ENCODE measurements around the gene SIGLEC9.
A peak's percentile ranks its signal among the peaks of the same experiment; 100 is the strongest.

SIGLEC9 gene

DNA sequence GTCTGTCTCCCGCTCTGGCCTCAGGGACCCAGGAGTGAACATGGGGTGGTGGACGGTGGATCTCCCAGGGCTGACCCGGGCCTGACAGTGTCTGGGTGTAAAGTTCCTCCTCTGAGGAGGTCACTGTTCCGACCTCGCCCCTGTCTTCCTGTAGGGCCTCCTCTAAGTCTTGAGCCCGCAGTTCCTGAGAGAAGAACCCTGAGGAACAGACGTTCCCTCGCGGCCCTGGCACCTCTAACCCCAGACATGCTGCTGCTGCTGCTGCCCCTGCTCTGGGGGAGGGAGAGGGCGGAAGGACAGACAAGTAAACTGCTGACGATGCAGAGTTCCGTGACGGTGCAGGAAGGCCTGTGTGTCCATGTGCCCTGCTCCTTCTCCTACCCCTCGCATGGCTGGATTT, at the start of gene SIGLEC9:
Gene SIGLEC9 (plus strand): TSS at position 178 of the 400 bp plus-strand sequence. CDS start 69 bp downstream, at position 247.
- DNase-seq = no peak

DNA sequence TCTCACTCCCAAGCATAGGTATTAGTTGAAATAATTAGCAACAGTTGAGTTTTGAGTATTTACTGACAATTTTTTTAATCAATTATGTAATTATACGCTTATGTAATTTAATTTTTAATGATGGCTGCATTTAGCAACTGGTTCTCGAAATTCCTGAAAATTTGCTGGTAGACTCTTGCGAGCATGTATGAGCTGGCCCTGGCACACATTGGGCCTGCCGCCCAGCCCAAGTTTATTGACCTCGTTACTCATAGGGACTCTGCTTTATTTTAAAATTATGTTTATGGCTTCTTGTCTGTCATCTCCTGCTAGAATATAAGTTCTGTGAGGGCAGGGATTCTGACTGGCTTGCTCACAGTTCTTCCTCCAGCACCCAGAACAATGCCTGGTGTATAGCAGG, 48.7 kb upstream of the SIGLEC9 start:
- no peak for DNase-seq

DNA sequence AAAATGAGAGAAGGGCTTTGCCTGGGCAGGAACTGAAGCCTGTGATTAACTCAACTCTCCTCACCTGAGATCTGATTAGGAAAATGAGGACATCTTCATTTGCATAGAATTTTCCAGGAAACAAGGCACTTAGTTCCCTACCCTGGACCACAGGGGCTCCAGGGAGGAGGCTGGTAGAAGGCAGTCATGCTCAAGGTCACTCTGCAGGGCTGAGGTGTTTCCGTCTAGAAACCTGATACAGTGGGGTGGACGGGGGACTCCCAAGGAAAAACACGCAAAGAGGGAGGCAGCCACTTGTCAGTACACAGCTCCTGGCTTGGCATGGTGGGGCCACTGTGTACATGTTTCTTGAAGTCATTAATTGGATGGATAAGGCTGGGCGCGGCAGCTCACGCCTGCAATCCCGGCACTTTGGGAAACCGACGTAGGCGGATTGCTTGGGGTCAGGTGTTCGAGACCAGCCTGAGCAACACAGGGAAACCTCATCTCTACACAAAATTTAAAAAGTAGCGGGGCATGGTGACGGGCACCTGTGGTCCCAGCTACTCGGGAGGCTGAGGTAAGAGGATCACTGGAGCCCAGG, 48.0 kb upstream of the SIGLEC9 start:
- DNase-seq = no peak

DNA sequence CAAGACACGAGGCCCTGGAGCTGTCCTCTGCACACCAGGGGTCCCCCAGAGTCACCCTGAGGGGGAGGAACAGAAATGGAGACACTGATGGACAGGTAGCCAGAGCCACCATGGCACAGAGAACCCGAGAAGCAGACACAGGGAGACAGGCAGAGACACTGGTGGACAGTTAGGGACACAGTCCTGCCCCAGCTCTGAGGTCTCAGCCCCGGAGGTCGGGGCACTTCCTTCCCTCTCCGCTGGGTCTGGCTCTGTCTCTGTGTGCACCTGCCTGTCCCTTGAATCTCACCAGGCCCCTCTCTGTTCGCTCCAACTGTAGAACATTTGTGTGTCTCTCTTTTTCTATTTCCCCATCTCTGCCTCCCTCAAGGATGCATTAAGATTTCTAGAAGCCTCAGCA, 46.6 kb upstream of the SIGLEC9 start:
- no peak for DNase-seq

DNA sequence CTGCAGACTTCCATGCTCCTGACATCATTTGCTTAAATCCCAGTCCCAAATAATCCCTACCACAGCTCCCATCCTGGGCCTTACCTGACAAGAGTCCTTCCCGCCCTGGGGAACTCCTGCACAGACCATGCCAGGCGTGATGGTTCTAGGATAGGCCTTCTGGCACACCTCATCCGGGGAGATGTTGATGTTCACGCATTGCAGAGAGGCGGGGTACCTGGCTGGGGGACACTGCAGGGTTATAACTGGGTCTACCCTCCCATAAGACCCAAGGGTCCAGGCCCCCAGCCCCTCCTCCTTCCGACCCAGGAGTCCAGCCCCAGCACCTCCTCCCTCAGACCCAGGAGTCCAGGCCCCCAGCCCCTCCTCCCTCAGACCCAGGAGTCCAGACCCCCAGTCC, 46.0 kb upstream of the SIGLEC9 start:
- DNase-seq = no peak

DNA sequence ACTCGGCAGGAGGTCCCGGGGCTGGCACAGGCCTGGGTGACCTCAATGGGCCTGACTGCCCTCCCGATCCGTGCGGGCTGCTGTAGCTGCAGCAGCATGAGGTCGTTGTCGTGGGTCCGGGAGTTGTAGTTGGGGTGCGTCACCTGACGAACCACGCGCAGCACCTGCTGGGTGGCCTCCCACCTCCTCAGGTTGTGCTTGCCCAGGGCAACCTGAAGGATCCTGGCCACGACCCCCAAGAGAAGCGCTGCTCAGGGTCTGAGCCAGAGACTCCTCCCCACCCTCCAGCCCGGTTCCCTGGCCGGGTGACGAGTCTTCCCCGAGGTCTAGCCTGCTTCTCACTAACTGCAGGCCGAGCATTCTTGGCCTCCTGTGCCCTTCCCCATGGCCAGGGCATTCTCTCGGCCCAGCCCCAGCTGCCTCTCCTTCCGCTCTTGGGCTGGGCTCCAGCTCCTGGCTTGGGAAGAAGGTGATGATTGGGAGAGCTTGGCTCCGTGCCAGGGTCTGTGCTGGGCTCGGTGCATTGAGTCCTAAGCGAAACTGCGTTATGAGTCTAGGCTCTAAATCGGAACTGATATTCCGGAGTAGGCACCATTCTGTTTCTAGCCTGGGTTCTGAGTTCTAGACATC, 45.1 kb upstream of the SIGLEC9 start:
- no peak for DNase-seq

DNA sequence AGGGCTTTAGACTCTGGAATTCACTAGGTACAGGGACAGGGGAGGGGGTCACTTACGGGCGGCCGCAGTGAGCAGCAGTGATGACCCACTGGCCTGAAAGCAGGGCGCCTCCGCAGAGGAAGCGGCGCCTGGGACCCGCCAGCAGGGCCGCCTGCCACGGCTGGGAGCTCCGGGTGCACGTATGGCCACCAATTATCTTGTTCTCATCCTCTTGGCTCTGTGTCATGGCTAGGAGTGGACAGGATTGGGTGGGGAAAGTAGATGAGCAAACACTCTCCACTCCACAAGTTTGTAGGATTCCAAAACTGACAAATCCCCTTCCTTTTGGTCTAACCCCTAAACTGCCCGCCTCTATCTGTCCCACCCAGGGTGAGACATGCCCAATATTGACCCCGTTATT, 43.2 kb upstream of the SIGLEC9 start:
- DNase-seq = no peak

DNA sequence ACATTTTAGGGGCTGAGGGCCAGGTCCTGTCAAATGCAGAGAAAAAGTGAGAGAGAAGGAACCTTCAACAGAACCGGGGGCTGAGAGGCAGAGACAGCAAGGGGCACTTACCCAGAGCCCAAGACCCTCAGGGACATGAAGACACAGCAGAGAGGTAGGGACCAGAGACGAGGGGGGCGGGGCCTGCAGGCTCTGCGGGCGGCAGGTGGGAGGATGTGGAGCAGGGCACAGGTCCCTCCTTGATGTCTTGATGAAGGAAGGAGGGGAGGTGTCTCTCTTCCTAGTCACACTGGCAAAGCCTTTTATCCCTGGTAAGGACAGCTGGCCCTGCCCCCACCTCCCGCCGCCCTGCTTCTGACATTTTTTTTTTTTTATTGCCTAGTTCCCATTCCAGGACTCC, 42.1 kb upstream of the SIGLEC9 start, which contains the start of gene KLK14:
Gene KLK14 (minus strand): TSS at position 277 of the 400 bp plus-strand sequence. CDS start 273 bp downstream, at position 4.
- DNase-seq = no peak

DNA sequence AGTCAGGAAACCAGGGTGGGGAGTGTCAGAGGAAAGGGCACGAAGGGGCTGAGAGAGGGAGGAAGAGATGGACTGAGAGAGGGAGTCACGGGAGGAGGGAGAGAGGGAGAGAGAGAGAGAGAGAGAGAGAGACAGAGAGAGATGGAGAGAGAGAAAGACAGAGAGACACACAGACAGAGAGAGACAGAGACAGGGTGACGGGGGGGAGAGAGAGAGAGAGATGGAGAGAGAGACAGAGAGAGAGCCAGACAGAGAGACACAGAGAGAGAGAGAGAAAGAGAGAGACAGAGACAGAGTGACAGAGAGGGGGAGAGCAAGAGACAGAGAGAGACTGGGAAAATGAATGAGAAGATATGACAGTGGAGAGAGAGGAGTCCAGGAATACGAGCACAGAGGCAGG, 41.5 kb upstream of the SIGLEC9 start:
- DNase-seq = no peak

DNA sequence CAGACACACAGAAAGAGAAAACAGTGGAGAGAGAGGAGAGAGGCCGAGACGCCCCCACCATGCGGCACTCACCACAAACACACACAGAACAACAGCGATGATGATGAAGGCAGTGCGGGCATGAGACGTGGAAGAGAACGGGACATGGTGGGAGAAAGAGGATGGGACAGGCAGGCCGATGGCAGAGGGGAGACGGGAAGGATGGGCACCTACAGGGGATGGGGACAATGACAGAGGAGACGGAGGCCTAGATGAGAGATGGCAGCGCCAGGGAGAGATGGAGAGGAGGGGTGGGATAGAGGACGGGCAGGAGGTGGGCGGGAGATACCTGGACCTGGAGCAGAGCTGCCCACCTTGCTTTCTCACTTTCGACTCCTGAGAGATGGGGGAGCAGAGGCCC, 40.9 kb upstream of the SIGLEC9 start:
- DNase-seq = no peak

DNA sequence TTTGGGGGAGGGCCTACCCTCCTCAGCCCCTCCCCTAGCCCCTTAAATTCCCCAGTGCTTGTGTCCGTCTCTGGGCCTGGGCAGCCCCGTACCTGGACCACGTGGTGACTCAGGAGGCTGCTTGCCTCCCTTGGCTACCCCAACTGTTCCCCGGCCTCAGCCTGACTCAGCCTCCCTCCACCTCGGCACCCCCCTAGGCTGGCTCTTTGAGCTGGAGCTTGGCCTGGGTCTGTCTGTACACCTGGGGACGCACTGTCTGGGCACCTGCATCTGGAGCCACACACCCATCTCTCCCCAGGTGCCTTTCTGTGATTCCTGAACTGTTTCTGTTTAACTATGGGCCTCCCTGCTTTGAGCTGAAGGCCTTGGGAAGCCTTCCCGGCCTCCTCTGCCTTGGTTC, 40.2 kb upstream of the SIGLEC9 start:
- no peak for DNase-seq

DNA sequence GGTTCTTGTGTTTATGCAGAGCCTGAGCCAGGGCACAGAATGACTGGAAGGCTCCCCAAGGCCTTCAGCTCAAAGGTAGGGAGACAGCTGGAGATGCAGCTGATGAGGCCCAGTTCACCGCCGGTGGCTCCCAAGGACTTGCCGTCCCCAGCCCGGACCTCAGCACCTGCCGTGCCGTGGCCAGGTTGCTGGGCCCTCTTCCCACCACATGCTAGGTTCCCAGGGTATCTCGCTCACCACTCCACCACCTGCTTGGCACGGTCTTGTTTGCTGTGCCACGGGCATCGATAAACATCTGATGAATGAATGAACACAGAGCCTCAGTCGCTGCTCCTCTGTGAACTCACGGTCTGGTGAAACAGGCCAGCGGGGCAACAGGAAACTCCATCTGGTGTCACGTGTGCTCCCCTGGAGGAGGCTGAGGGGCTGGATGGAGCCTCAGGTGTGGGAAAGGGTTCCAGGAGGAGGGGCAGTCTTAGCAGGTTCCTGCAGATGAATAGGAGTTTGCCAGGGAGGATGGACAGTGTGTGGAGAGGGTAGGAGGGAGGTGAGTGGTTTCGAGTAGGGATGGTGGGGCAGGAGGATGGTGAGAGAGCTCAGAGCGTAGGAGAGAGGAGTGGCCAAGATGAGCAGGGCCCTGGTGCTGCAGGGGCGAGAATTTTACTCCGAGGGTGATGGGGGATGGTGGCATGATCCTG, 38.4 kb upstream of the SIGLEC9 start:
- DNase-seq = no peak

DNA sequence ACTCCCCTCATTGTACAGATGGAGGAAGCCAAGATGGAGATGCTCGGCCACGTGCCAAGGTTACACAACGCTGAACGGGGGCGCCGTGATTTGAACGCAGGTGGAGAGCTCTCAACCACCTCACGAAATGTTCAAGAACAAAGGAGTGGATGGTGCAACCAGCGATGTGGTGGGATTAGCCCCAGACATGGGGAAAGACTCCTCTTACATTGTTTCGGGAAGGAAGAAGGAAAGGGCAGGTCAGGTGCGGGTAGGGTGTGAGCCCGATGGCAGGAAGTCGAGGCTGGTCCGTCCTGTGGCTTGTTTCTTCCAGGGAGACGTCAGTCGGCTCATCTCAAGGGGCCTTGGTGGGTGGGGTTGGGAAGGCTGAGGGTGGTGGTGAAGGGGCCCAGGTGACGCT, 34.9 kb upstream of the SIGLEC9 start:
- DNase-seq = no peak

DNA sequence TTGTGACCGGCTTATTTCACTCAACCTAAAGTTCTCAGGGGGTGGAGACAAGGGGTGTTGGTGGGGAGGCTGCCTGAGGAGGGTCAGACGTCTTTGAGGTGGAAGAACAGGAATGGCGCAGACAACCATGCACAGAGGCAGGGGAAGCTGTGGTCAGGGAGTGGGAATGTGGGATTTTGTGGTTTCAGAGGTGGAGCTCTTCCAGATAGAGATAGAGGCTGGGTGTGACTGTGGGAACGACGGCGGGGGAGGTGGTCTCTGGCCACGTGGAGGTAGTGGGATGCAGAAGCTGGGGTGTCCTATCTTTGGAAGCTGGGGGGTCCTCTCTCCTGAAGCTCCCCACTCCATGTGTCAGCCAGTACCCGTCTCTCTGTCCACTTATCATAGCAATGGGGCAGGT, 34.2 kb upstream of the SIGLEC9 start:
- DNase-seq = no peak

DNA sequence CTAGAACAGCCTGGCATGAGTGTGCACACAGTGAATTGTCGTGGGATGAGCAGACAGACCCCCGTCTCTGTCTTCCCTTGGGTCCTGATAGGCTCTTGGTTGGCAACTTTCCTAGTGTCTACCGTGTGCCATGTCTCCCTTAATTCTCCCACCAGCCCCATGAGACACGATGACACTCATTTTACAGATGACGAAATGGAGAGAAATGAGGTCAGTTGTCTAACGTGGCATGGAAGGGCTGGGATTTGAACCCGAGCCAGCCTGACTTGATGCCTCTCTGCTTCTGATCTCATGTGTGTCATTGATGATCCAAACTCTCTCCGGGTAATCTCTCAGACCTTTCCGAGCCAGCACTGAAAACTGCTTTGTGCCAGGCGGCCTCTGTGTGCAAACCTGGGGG, 33.6 kb upstream of the SIGLEC9 start:
- DNase-seq = no peak

DNA sequence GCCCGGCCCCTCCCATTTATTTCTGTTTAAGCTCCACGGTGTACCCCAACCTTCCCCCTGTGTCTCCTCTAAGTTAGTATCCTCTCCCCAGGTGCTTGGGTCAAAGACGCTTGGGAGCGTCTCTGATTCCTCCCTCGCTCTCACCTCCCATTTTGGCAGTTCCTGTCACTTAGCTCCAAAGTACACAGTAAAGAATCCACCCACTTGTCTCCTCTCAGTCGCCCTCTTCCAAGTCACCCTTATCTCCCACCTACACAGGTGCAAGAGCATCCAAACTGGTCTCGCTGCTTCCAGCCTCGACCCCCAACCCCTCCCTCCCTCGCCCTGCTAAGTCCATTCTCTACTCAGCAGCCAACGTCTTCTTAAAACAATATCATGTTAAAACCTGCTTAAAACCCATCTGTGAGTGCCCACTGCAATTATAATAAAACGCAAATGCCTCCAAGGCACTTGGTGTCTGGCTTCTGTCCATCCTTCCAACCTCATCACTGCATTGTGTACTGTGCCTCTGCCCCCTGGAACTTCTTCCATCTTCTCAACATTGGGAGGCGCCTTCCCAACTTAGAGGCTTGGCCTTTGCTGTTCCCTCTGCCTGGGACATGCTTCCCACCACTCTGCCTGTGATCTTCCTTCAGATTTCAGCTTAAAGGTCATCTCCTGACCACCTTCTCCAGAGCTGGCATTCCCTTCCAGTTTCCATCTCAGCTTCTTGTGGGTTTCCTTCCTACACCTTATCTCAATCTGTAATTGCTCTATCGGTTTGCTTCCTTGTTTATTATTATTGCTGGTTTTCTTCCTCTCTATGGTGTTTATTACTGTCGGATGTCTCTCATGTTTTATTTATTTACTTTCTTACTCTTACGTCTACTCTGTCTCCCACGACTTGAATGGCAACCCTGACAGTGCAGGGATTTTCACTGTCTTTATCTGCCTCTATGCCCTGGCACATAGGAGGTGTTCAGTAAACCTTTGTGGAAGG, 32.5 kb upstream of the SIGLEC9 start:
- no peak for DNase-seq

DNA sequence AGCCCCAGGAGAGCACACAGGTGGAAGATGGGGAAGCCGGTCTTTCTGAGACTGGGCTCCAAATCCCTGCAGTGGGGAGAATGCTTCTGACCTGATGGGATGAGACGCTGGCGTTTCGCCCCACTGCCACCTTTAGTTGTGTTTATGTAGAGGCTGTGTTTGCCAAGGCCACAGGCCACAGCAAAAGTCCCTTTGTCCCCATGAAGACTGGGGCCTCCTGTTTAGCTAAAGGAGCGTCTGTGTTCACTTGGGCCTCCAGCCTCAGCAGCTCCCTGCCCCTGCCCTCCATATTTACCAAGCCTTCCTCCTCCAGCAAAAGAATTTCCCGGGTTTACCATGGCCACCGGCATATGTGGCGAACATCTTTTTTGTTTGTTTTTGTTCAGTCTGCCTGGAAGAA, 31.6 kb upstream of the SIGLEC9 start:
- DNase-seq = no peak

DNA sequence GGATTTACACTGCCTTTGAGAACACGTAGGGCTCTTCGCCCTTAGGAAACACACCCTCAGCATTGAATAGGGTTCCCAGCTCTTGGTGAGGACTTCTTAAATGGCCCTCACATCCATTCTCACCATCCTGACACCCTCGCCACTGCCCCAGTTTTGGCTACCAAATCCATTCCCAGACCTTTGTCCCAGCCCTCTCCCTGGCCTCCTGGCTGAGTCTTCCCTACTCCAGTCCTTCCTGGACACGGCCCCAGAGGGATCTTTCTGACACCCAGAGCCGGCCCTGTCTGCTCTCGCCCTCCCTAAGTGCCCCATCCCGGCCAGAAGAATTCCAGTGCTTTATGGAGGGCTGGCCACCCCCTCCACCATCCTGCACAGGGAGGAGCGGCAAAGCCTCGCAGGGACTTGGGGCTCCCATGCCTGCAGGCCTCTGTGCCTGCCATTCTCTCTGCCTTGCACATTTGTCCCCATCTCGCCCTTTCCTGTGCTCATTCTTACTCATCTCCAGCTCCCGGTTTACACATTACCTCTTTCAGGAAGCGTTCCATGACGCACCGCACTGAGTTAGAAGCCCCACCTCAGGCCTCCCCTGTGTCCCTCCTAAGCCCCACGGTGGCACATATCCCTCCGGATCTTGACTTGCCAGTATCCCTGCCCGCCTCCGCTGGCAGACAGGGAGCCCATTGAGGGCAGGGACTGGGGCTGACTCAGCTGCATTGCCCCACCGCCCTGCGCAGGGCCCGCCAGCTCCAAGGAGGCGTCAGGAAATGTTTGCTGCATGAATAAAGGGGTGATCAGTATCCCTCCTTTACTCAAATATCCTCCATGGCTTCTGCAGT, 31.0 kb upstream of the SIGLEC9 start:
- no peak for DNase-seq

DNA sequence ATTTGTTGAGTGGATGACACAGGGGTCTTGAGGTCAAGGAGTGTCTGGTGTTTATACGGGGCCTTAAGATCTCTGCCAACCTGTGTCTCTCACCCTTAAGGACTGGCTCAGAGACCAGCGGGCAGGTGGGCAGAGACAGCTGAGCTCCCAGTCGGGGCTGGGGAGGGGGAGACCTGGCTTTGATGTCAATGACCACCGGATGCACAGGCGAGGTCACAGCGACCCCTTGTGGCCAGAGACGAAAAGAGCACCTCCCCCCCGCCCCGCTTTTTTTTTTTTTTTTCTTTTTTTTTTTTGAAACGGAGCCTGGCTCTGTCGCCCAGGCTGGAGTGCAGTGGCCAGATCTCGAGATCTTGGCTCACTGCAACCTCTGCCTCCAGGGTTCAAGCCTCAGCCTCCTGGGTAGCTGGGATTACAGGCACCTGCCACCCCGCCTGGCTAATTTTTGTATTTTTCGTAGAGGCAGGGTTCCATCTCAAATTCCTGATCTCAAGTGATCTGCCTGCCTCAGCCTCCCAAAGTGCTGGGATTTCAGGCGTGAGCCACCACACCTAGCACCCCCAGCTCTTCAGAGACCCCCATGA, 29.9 kb upstream of the SIGLEC9 start:
- no peak for DNase-seq

DNA sequence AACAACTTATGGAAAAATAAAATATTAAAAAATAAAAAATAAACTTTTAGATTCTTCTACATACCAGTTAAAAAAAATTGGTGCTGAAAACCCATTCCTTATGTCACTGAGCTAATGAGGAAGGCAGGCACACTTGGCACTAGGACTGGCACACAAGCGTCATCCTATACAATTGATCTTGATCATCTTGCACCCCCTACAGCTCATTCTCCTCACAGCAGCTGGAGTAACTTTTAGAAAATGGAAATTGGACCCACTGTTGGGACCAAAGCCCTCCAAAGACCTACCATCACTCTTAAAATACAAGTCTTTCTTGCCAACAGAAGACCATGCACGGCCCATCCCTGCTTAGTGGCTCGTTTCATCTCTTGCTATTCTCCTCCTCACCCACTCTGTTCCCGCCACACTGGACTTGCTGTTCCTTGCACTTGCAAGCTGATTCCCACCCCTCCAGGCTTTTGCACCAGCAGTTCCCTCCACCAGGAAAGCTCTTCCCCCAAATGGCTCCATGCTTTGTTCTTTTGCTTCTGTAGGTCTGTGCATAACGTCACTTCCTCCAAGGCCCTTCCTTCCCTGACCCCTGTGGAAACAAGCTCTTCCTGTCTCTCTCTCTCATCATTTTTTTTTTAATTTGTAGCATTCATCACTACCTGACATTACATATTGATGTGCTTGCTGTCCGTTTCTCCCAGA, 28.1 kb upstream of the SIGLEC9 start:
- DNase-seq = no peak

DNA sequence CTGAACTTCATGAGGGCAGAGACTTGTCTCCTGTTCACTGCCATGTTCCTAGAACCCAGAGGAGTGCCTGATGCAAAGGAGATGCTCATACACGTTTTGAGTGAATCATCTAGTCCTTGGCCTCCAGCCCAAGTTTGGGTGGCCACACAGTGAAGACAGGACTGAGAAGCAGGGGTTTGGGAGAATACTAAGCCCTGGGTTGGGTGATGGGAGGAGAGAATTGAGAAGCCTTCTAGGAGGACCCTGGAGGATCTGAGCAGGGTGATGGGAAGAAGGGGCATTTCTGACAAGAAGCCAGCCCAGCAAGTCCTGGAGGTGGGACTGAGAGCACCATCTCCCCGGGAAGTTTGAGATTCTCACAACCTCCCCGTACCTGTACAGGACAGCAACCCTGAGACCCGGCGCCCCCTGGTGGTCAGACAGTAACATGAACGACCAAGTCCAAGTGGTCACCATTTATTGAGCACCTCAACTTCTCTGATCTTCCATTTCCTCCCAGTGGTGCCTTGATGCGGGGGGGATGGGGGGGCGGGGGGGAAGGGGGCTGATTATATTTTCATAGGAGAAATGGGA, 27.5 kb upstream of the SIGLEC9 start:
- DNase-seq = peak; percentile 57
